Sigmoid colon (tissue), 7 donors: Measurements from ENCODE around the gene USP32. TPM values are rescaled to one million over a fixed set of nuclear protein-coding genes. Genes with fewer than 3 reads are reported as not detected.

Experiments
- DNase-seq: peaks from one replicate; pipeline ENCODE4 v3.0.0-alpha.2; 2019
- H3K27ac ChIP-seq, 4 donors: fragments of 200-600 bp; sonication (generic); one replicate each; pipeline ENCODE4 v1.5.1; 2016 to 2019; ENCODE audit warnings: mild to moderate bottlenecking in 1 of 4
- H3K27me3 ChIP-seq, 3 donors: fragments of 200-600 bp; sonication (generic); one replicate each; pipeline ENCODE4 v1.5.1; 2019; ENCODE audit warnings: mild to moderate bottlenecking in 1 of 3
- H3K36me3 ChIP-seq, 4 donors: fragments of 200-600 bp; sonication (generic); one replicate each; pipeline ENCODE4 v1.5.1; 2016 to 2019
- H3K4me1 ChIP-seq, 4 donors: fragments of 200-600 bp; sonication (generic); one replicate each; pipeline ENCODE4 v1.5.1; 2017 to 2019
- H3K4me3 ChIP-seq, 4 donors: fragments of 200-600 bp; sonication (generic); one replicate each; pipeline ENCODE4 v1.5.1; 2017 to 2019; ENCODE audit warnings: mild to moderate bottlenecking in 2 of 4, moderate library complexity in 1 of 4
- H3K9me3 ChIP-seq, 4 donors: fragments of 200-600 bp in 3 of 4; sonication (generic) in 3 of 4; one replicate each; pipeline versions ENCODE4 v1.5.1 to v1.6.1; 2013 to 2019
- CTCF ChIP-seq, 4 experiments: fragments of 450-650 bp in 3 of 4; fragments of 200-600 bp in 1 of 4; IDR thresholded peaks; one replicate each; pipeline ENCODE4 v1.5.1; 2016 to 2019; ENCODE audit warnings: antibody characterized with exemption in 4 of 4, mild to moderate bottlenecking in 3 of 4, moderate library complexity in 2 of 4
- EP300 ChIP-seq, 4 donors: sonication (generic); formaldehyde crosslinking; IDR thresholded peaks; one replicate each; pipeline ENCODE4 v1.6.1; 2017; ENCODE audit warnings: antibody characterized with exemption in 4 of 4
- POLR2A ChIP-seq, 2 donors: fragments of 450-650 bp; IDR thresholded peaks; one replicate each; pipeline ENCODE4 v1.6.1; 2016; ENCODE audit warnings: antibody characterized with exemption in 2 of 2, mild to moderate bottlenecking in 2 of 2, moderate library complexity in 2 of 2
- POLR2AphosphoS5 ChIP-seq, 4 donors: sonication (generic); formaldehyde crosslinking; IDR thresholded peaks; one replicate each; pipeline ENCODE4 v1.6.1; 2017; ENCODE audit warnings: antibody characterized with exemption in 4 of 4
- WGBS, 2 donors: extraction: QIAGEN DNeasy Blood & Tissue Kit; methylation state at CpG; one replicate each; pipeline ENCODE4 v1.1.7; 2013; 5-methylcytosine and 5-hydroxymethylcytosine counted together
- intact Hi-C: fragments of 100-400 bp; cut with DNase I; formaldehyde crosslinking; loops from one replicate; pipeline ENCODE4 v1.15.1; 2023
- polyA plus RNA-seq, 3 donors: library from polyadenylated mRNA; stranded (reverse); fragments of 200-250 nt; gene quantifications; one replicate each; pipeline ENCODE4 v1.2.3, GENCODE V29; 2013
- small RNA-seq, 3 donors: library from RNA; depleted of rRNA; stranded (forward); fragments of <200 nt; gene quantifications; one replicate each; pipeline ENCODE3, GENCODE V24; 2016
- total RNA-seq, 4 donors: library from RNA; depleted of rRNA; stranded (reverse); fragments of >200 nt; gene quantifications; one replicate each; pipeline ENCODE4 v1.1.0, GENCODE V29; 2016
- donor health status: healthy with polysubstance abuse.
- donor health status: Bipolar disorder and iron deficiency.
- donor health status: healthy.

Gene USP32
- total and polyA plus RNA-seq, 7 donors, result 10.6 to 50.9 (median 39.6) TPM

- no peak for DNase-seq
- 84 to 89% methylated on average over 3 of the region's 3 CpGs for WGBS, 2 donors
- TF ChIP-seq CTCF (IDR thresholded peaks at IDR 0.05) (no peak), EP300 (IDR thresholded peaks at IDR 0.05) (no peak), POLR2A (IDR thresholded peaks at IDR 0.05) (no peak), POLR2AphosphoS5 (IDR thresholded peaks at IDR 0.05) (no peak)
- Histone ChIP-seq H3K36me3 (no peaks in the 10 kb centered on the region), H3K9me3 (no peaks in the 10 kb centered on the region), H3K4me1 (peaks cover 0 to 16% (median 11%) of the 10 kb centered on the region in 4 donors), H3K27ac (no peak overlapping the region), H3K27me3 (peaks cover 0 to 4% (median 0%) of the 10 kb centered on the region in 3 donors), H3K4me3 (no peak overlapping the region)
- intact Hi-C loops, result loop anchor here (10.0 kb wide), 2 partner anchors 46 to 304 kb away; no protein-coding TSS in a partner anchor
These were observed 261.5 kb downstream of the USP32 start for GRCh38 chr17:60130466-60130865.

- H3K4me3 ChIP-seq, result no peak overlapping the region
- H3K27me3 ChIP-seq, result peaks cover 0 to 4% (median 0%) of the 10 kb centered on the region in 3 donors
- H3K27ac ChIP-seq, result no peak overlapping the region
- intact Hi-C loops, result no loop called here
- 87 to 92% methylated on average over 4 of the region's 4 CpGs for WGBS, 2 donors
- no peaks in the 10 kb centered on the region for H3K9me3 ChIP-seq
- H3K36me3 ChIP-seq, result no peaks in the 10 kb centered on the region
- TF ChIP-seq POLR2AphosphoS5 (IDR thresholded peaks at IDR 0.05) (no peak), EP300 (IDR thresholded peaks at IDR 0.05) (no peak)
- H3K4me1 ChIP-seq, result peaks cover 0 to 7% (median 3%) of the 10 kb centered on the region in 4 donors
- no peak for DNase-seq
These were observed 262.8 kb downstream of the USP32 start for GRCh38 chr17:60129164-60129563.

Small RNAs within 50 kb of the gene (small RNA-seq; reads per million reads assigned to genes)
- gene SCARNA20, result 6.2 to 63.3 (median 56.2) reads per million in 3 donors

Other genes starting within 250 kb of the USP32 start
- 1 to 10 TPM in 2 of 4 donors, not detected in 2; 2.1 to 3.3 TPM for gene CA4, start 242.2 kb downstream of the USP32 start, total RNA-seq
- gene CA4, start 242.2 kb downstream of the USP32 start, polyA plus RNA-seq, result 100 to 1,000 TPM in 2 of 3 donors, 10 to 100 TPM in 1; 91.3 to 300 (median 194) TPM
- gene CHCT1, start 30.4 kb upstream of the USP32 start, total RNA-seq, result not detected
- gene CHCT1, start 30.4 kb upstream of the USP32 start, polyA plus RNA-seq, result not detected
- gene APPBP2, start 134.1 kb upstream of the USP32 start, total RNA-seq, result 10 to 100 TPM; 26.2 to 36.0 (median 33.8) TPM
- 1 to 10 TPM; 7.9 to 9.3 (median 8.4) TPM for gene APPBP2, start 134.1 kb upstream of the USP32 start, polyA plus RNA-seq
- 10 to 100 TPM in 2 of 4 donors, 1 to 10 TPM in 2; 9.6 to 13.8 (median 10.6) TPM for gene PPM1D, start 208.1 kb upstream of the USP32 start, total RNA-seq
- 1 to 10 TPM; 5.4 to 7.6 (median 6.2) TPM for gene PPM1D, start 208.1 kb upstream of the USP32 start, polyA plus RNA-seq